Astrocyte (in vitro differentiated cells and primary cell): ENCODE results near the gene ZBTB49. TPM values are rescaled to one million over a fixed set of nuclear protein-coding genes. Genes with fewer than 3 reads are reported as not detected.

Experiments used
- DNase-seq: peaks from one replicate; pipeline ENCODE4 v3.0.0-alpha.2; 2010; ENCODE audit warnings: low read depth
- FAIRE-seq: peaks from 2 replicates; lab custom pipeline; 2011; peaks lifted over from hg19 to GRCh38; lab: Jason Lieb, UNC
- H2AFZ ChIP-seq: 2 replicates; pipeline ENCODE4 v1.6.0; 2012; ENCODE audit warnings: low read depth, low read length, inconsistent platforms
- H3K27ac ChIP-seq: 2 replicates; pipeline ENCODE4 v1.5.1; 2011; ENCODE audit warnings: low read depth, low read length, inconsistent platforms
- H3K27me3 ChIP-seq: 2 replicates; pipeline ENCODE4 v1.6.0; 2011; ENCODE audit warnings: low read length, inconsistent platforms; ENCODE audit not compliant: insufficient read depth
- H3K36me3 ChIP-seq: 2 replicates; pipeline ENCODE4 v1.5.1; 2011; ENCODE audit warnings: low read length, inconsistent platforms; ENCODE audit not compliant: insufficient read depth
- H3K4me1 ChIP-seq: 2 replicates; pipeline ENCODE4 v1.5.1; 2011; ENCODE audit warnings: low read length, inconsistent platforms; ENCODE audit not compliant: insufficient read depth
- H3K4me2 ChIP-seq: 2 replicates; pipeline ENCODE4 v1.6.0; 2012; ENCODE audit warnings: low read length, inconsistent platforms
- H3K4me3 ChIP-seq: 2 replicates; pipeline ENCODE4 v1.5.1; 2011; ENCODE audit warnings: low read depth, mild to moderate bottlenecking, low read length, inconsistent platforms; ENCODE audit not compliant: insufficient read depth
- H3K79me2 ChIP-seq: 2 replicates; pipeline ENCODE4 v1.6.0; 2012; ENCODE audit warnings: mild to moderate bottlenecking, low read length, inconsistent platforms; ENCODE audit not compliant: insufficient read depth
- H3K9ac ChIP-seq: 2 replicates; pipeline ENCODE4 v1.6.0; 2012; ENCODE audit warnings: mild to moderate bottlenecking, low read length, inconsistent platforms
- H3K9me3 ChIP-seq: 2 replicates; pipeline ENCODE4 v1.5.1; 2012; ENCODE audit warnings: low read depth, mild to moderate bottlenecking, low read length, inconsistent platforms; ENCODE audit not compliant: insufficient read depth
- H4K20me1 ChIP-seq: 2 replicates; pipeline ENCODE4 v1.6.0; 2012; ENCODE audit warnings: low read length, inconsistent platforms; ENCODE audit not compliant: insufficient read depth
- H3K27ac Mint-ChIP-seq: one replicate; pipeline ENCODE4 v1.8.0; 2021; ENCODE audit warnings: mild to moderate bottlenecking, mixed read lengths; ENCODE audit not compliant: unreplicated experiment
- H3K27me3 Mint-ChIP-seq: one replicate; pipeline ENCODE4 v1.8.0; 2021; ENCODE audit warnings: low read depth, mixed read lengths; ENCODE audit not compliant: unreplicated experiment
- H3K36me3 Mint-ChIP-seq: one replicate; pipeline ENCODE4 v1.8.0; 2021; ENCODE audit warnings: low read depth, mixed read lengths; ENCODE audit not compliant: unreplicated experiment
- H3K4me1 Mint-ChIP-seq: one replicate; pipeline ENCODE4 v1.8.0; 2021; ENCODE audit warnings: low read depth, mixed read lengths; ENCODE audit not compliant: unreplicated experiment
- H3K4me3 Mint-ChIP-seq: one replicate; pipeline ENCODE4 v1.8.0; 2021; ENCODE audit warnings: mild to moderate bottlenecking, moderate library complexity, mixed read lengths; ENCODE audit not compliant: unreplicated experiment
- H3K9me3 Mint-ChIP-seq: one replicate; pipeline ENCODE4 v1.8.0; 2021; ENCODE audit warnings: mild to moderate bottlenecking, mixed read lengths; ENCODE audit not compliant: unreplicated experiment
- CTCF ChIP-seq: IDR thresholded peaks from 2 replicates; pipeline ENCODE4 v1.5.1; 2011; ENCODE audit warnings: low read depth, mild to moderate bottlenecking, inconsistent platforms, low read length, moderate library complexity; ENCODE audit not compliant: insufficient read depth
- EZH2 ChIP-seq: IDR thresholded peaks from 2 replicates; pipeline ENCODE4 v1.6.1; 2012; ENCODE audit warnings: mild to moderate bottlenecking, low read length, inconsistent platforms; ENCODE audit not compliant: insufficient read depth
- total RNA-seq: library from RNA; stranded (reverse); gene quantifications from 2 replicates; pipeline ENCODE4 v1.2.1, GENCODE V29; 2021

Gene ZBTB49
- total RNA-seq, 1 donor from 2014 or later: 5.5 TPM

- FAIRE-seq: no peak
- H3K36me3 Mint-ChIP-seq: peaks cover 21% of the 10 kb centered on the region
- TF ChIP-seq EZH2: no peak
- no peak for TF ChIP-seq CTCF
- peaks cover 14% of the 10 kb centered on the region for H3K4me1 Mint-ChIP-seq
- H3K4me3 Mint-ChIP-seq: no peak overlapping the region
- peak overlapping the region; percentile 58 for H3K27ac Mint-ChIP-seq
- no peaks in the 10 kb centered on the region for H3K27me3 Mint-ChIP-seq
- H3K9me3 ChIP-seq: no peaks in the 10 kb centered on the region
- peaks cover 3% of the 10 kb centered on the region for H3K36me3 ChIP-seq
- no peaks in the 10 kb centered on the region for H3K9me3 Mint-ChIP-seq
- H3K4me2 ChIP-seq: no peak overlapping the region
- H3K9ac ChIP-seq: no peak overlapping the region
- H4K20me1 ChIP-seq: no peaks in the 10 kb centered on the region
- no peaks in the 10 kb centered on the region for H3K27me3 ChIP-seq
- H2AFZ ChIP-seq: no peak overlapping the region
- no peak overlapping the region for H3K4me3 ChIP-seq
- no peak overlapping the region for H3K27ac ChIP-seq
- H3K79me2 ChIP-seq: no peaks in the 10 kb centered on the region
- peak; percentile 10 for DNase-seq
- no peaks in the 10 kb centered on the region for H3K4me1 ChIP-seq
Measured at GRCh38 chr4:4323705-4324534, 33.9 kb downstream of the ZBTB49 start.

- no peaks in the 10 kb centered on the region for H4K20me1 ChIP-seq
- Mint-ChIP-seq H3K36me3 (peaks cover 18% of the 10 kb centered on the region), H3K9me3 (no peaks in the 10 kb centered on the region), H3K4me1 (peaks cover 14% of the 10 kb centered on the region), H3K27ac (no peak overlapping the region), H3K4me3 (no peak overlapping the region), H3K27me3 (no peaks in the 10 kb centered on the region)
- no peaks in the 10 kb centered on the region for H3K4me1 ChIP-seq
- no peaks in the 10 kb centered on the region for H3K79me2 ChIP-seq
- FAIRE-seq (no peak), DNase-seq (no peak)
- H2AFZ ChIP-seq: no peak overlapping the region
- H3K4me3 ChIP-seq: no peak overlapping the region
- H3K4me2 ChIP-seq: no peak overlapping the region
- no peak overlapping the region for H3K27ac ChIP-seq
- no peaks in the 10 kb centered on the region for H3K9me3 ChIP-seq
- peaks cover 3% of the 10 kb centered on the region for H3K36me3 ChIP-seq
- H3K9ac ChIP-seq: no peak overlapping the region
- no peaks in the 10 kb centered on the region for H3K27me3 ChIP-seq
- TF ChIP-seq CTCF (no peak), EZH2 (no peak)
Measured at GRCh38 chr4:4325321-4325720, 35.3 kb downstream of the ZBTB49 start.

- Histone ChIP-seq H4K20me1 (no peaks in the 10 kb centered on the region), H2AFZ (no peak overlapping the region), H3K27me3 (no peaks in the 10 kb centered on the region), H3K9ac (no peak overlapping the region), H3K79me2 (no peaks in the 10 kb centered on the region), H3K4me2 (no peak overlapping the region), H3K27ac (no peak overlapping the region), H3K36me3 (peaks cover under 1% of the 10 kb centered on the region), H3K4me3 (no peak overlapping the region), H3K9me3 (no peaks in the 10 kb centered on the region), H3K4me1 (no peaks in the 10 kb centered on the region)
- TF ChIP-seq EZH2 (no peak), CTCF (no peak)
- no peak for DNase-seq
- Mint-ChIP-seq H3K27ac (no peak overlapping the region), H3K36me3 (peaks cover 17% of the 10 kb centered on the region), H3K4me1 (peaks cover 14% of the 10 kb centered on the region), H3K9me3 (no peaks in the 10 kb centered on the region), H3K4me3 (no peak overlapping the region), H3K27me3 (no peaks in the 10 kb centered on the region)
- FAIRE-seq: no peak
Measured at GRCh38 chr4:4326166-4326565, 36.1 kb downstream of the ZBTB49 start.
